ENCODE data around the gene SPATA33. TPM values are rescaled to one million over a fixed set of nuclear protein-coding genes. Genes with fewer than 3 reads are reported as not detected.

SPATA33 gene
- total and polyA plus RNA-seq, 2 donors (not counting 1 experiment from before 2014, with no cell fraction given), result 3.6 to 15.0 TPM

DNA sequence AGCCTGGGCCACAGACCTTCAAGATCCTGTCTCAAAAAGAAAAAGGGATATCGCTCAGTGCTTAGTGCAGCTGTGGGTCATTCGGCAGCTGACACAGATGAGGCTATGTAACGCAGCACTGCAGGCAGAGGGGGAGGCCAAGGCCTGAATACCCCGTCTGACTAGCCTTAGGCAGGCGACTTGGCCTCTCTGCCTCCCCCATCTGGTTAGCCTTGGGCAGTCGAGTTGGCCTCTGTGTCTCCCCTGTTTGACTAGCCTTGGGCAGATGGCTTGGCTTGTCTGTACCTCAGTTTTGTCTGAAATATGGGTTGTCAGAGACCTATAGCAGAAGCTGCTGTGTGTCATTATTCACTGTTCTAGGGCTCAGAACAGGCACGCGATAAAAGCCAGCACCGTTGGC, 10.0 kb downstream of the SPATA33 start:
- Histone ChIP-seq H3K9ac (ENCODE audit: low read length) (no peak overlapping the region), H3K36me3 (replicated peaks in 1 of 2; ENCODE audit: control extremely low read depth in 1 of 2, control insufficient read depth in 1 of 2, extremely low read depth in 1 of 2, insufficient read depth in 2 of 2, low read length in 1 of 2) (no peaks in the 10 kb centered on the region), H3K4me3 (ENCODE audit: control extremely low read depth in 1 of 5, extremely low read depth in 1 of 5, insufficient read depth in 1 of 5, low read depth in 2 of 5, low read length in 4 of 5) (no peak overlapping the region), H3K4me1 (ENCODE audit: control insufficient read depth in 2 of 2, insufficient read depth in 2 of 2, low read length in 2 of 2) (no peaks in the 10 kb centered on the region), H3K9me3 (ENCODE audit: control extremely low read depth in 1 of 3, control insufficient read depth in 2 of 3, insufficient read depth in 1 of 3, low read length in 2 of 3) (peaks cover 0 to 3% (median 0%) of the 10 kb centered on the region in 3 donors), H3K79me2 (ENCODE audit: control insufficient read depth, insufficient read depth, low read length) (no peaks in the 10 kb centered on the region), H3K27me3 (replicated peaks in 1 of 4; ENCODE audit: control extremely low read depth in 1 of 4, control insufficient read depth in 3 of 4, insufficient read depth in 4 of 4, low read length in 3 of 4) (no peaks in the 10 kb centered on the region), H3K4me2 (replicated peaks; ENCODE audit: low read depth, low read length, poor library complexity, severe bottlenecking) (no peak overlapping the region), H2AFZ (ENCODE audit: insufficient read depth, low read depth, low read length, poor library complexity, severe bottlenecking) (no peak overlapping the region), H4K20me1 (ENCODE audit: control insufficient read depth, insufficient read depth, low read length, poor library complexity, severe bottlenecking) (no peaks in the 10 kb centered on the region), H3K27ac (ENCODE audit: low read length in 2 of 2) (no peak overlapping the region)
- TF ChIP-seq, protein P1, sequence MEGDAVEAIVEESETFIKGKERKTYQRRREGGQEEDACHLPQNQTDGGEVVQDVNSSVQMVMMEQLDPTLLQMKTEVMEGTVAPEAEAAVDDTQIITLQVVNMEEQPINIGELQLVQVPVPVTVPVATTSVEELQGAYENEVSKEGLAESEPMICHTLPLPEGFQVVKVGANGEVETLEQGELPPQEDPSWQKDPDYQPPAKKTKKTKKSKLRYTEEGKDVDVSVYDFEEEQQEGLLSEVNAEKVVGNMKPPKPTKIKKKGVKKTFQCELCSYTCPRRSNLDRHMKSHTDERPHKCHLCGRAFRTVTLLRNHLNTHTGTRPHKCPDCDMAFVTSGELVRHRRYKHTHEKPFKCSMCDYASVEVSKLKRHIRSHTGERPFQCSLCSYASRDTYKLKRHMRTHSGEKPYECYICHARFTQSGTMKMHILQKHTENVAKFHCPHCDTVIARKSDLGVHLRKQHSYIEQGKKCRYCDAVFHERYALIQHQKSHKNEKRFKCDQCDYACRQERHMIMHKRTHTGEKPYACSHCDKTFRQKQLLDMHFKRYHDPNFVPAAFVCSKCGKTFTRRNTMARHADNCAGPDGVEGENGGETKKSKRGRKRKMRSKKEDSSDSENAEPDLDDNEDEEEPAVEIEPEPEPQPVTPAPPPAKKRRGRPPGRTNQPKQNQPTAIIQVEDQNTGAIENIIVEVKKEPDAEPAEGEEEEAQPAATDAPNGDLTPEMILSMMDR (IDR thresholded peaks at IDR 0.05), result no peak
- no peak for TF ChIP-seq EZH2 (IDR thresholded peaks at IDR 0.05; ENCODE audit: borderline replicate concordance, insufficient read depth, low read depth, low read length, poor library complexity, severe bottlenecking)
- no peak overlapping the region for H3K4me3 Mint-ChIP-seq
- H3K27me3 Mint-ChIP-seq, result no peaks in the 10 kb centered on the region
- H3K27ac Mint-ChIP-seq, result no peak overlapping the region
- no peak for ATAC-seq (ENCODE audit: low read depth)
- H3K9me3 Mint-ChIP-seq (ENCODE audit: insufficient read depth), result no peaks in the 10 kb centered on the region
- intact Hi-C loops (cut with micrococcal nuclease), result no loop called here
- peaks cover 3% of the 10 kb centered on the region for H3K4me1 Mint-ChIP-seq
- CTCF ChIA-PET, result interaction anchor here (1.2 kb wide), 1 partner anchor 53 kb away, joined by 3 read pairs; no protein-coding TSS in a partner anchor
- POLR2A ChIA-PET, result interaction anchor here (0.6 kb wide), 1 partner anchor 31 kb away, joined by 3 read pairs; no protein-coding TSS in a partner anchor
- DNase-seq, result no peak
- 86% methylated on average over 9 of the region's 9 CpGs for WGBS (ENCODE audit: insufficient coverage)

DNA sequence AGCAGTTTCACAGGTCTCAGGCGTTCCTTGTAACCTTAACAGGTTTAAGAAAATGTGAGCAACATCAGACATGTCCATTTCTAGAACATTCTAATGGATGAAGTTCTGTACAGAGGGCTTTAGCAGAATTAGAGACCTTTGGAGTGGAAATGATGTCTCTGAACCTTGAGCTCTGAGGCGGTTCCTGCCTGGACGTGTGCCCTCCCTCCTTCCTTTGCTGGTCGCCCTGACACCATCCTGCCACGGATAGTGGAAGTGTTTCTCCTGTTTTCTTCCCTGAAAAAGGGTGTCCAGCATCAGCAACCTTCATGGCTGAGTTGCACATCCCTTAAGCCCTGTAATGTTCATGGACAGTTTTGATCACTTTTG, 11.1 kb downstream of the SPATA33 start:
- WGBS (ENCODE audit: insufficient coverage), result 78% methylated on average over 4 of the region's 5 CpGs
- TF ChIP-seq, protein P1 (IDR thresholded peaks at IDR 0.05), result no peak
- TF ChIP-seq EZH2 (IDR thresholded peaks at IDR 0.05; ENCODE audit: borderline replicate concordance, insufficient read depth, low read depth, low read length, poor library complexity, severe bottlenecking), result no peak
- H3K4me3 ChIP-seq (ENCODE audit: control extremely low read depth in 1 of 5, extremely low read depth in 1 of 5, insufficient read depth in 1 of 5, low read depth in 2 of 5, low read length in 4 of 5), result no peak overlapping the region
- no peaks in the 10 kb centered on the region for H3K27me3 Mint-ChIP-seq
- ChIA-PET CTCF (interaction anchor here (0.6 to 1.2 kb wide), 3 partner anchors 9 to 126 kb away, joined by 3 read pairs; no protein-coding TSS in a partner anchor), POLR2A (no interaction called here)
- H2AFZ ChIP-seq (ENCODE audit: insufficient read depth, low read depth, low read length, poor library complexity, severe bottlenecking), result peak overlapping the region; percentile 32
- H3K4me2 ChIP-seq (replicated peaks; ENCODE audit: low read depth, low read length, poor library complexity, severe bottlenecking), result peak overlapping the region; percentile 35
- no peak overlapping the region for H3K27ac ChIP-seq (ENCODE audit: low read length in 2 of 2)
- H3K36me3 ChIP-seq (replicated peaks in 1 of 2; ENCODE audit: control extremely low read depth in 1 of 2, control insufficient read depth in 1 of 2, extremely low read depth in 1 of 2, insufficient read depth in 2 of 2, low read length in 1 of 2), result no peaks in the 10 kb centered on the region
- no peaks in the 10 kb centered on the region for H3K9me3 Mint-ChIP-seq (ENCODE audit: insufficient read depth)
- H3K4me1 ChIP-seq (ENCODE audit: control insufficient read depth in 2 of 2, insufficient read depth in 2 of 2, low read length in 2 of 2), result no peaks in the 10 kb centered on the region
- H3K4me3 Mint-ChIP-seq, result no peak overlapping the region
- no peak overlapping the region for H3K9ac ChIP-seq (ENCODE audit: low read length)
- H3K4me1 Mint-ChIP-seq, result peaks cover 3% of the 10 kb centered on the region
- no peaks in the 10 kb centered on the region for H4K20me1 ChIP-seq (ENCODE audit: control insufficient read depth, insufficient read depth, low read length, poor library complexity, severe bottlenecking)
- no peak overlapping the region for H3K27ac Mint-ChIP-seq
- H3K9me3 ChIP-seq (ENCODE audit: control extremely low read depth in 1 of 3, control insufficient read depth in 2 of 3, insufficient read depth in 1 of 3, low read length in 2 of 3), result peaks cover 0 to 3% (median 0%) of the 10 kb centered on the region in 3 donors
- intact Hi-C loops (cut with micrococcal nuclease), result no loop called here
- H3K79me2 ChIP-seq (ENCODE audit: control insufficient read depth, insufficient read depth, low read length), result no peaks in the 10 kb centered on the region
- ATAC-seq (ENCODE audit: low read depth) (no peak), DNase-seq (no peak)
- H3K27me3 ChIP-seq (replicated peaks in 1 of 4; ENCODE audit: control extremely low read depth in 1 of 4, control insufficient read depth in 3 of 4, insufficient read depth in 4 of 4, low read length in 3 of 4), result no peaks in the 10 kb centered on the region

Data from B cell (primary cell).